Right atrium auricular region (tissue), 2 donors: Measurements from ENCODE around the gene RNF38. TPM values are rescaled to one million over a fixed set of nuclear protein-coding genes. Genes with fewer than 3 reads are reported as not detected.

Experiments
- DNase-seq: peaks from one replicate; pipeline ENCODE4 v3.0.0-alpha.2; 2019; ENCODE audit warnings: low spot score
- H3K27ac ChIP-seq, 2 donors: fragments of 200-600 bp; sonication (generic); 1 replicate in 1 of 2; 2 replicates in 1 of 2; pipeline ENCODE4 v1.5.1; 2016 to 2019
- H3K27me3 ChIP-seq, 2 donors: fragments of 200-600 bp; sonication (generic); one replicate each; pipeline versions ENCODE4 v1.5.1 to v1.6.0; 2017 to 2019
- H3K36me3 ChIP-seq: fragments of 200-600 bp; sonication (generic); one replicate; pipeline ENCODE4 v1.5.1; 2016
- H3K4me1 ChIP-seq, 2 donors: fragments of 200-600 bp; sonication (generic); one replicate each; pipeline versions ENCODE4 v1.5.1 to v1.6.0; 2017 to 2019
- H3K4me3 ChIP-seq, 2 donors: fragments of 200-600 bp; sonication (generic); 1 replicate in 1 of 2; 2 replicates in 1 of 2; pipeline ENCODE4 v1.5.1; 2017 to 2019; ENCODE audit warnings: mild to moderate bottlenecking in 1 of 2, moderate library complexity in 1 of 2
- H3K9me3 ChIP-seq, 2 donors: fragments of 200-600 bp; sonication (generic); one replicate each; pipeline ENCODE4 v1.5.1; 2019
- total RNA-seq, 2 donors: library from RNA; depleted of rRNA; stranded (reverse); fragments of >200 nt; gene quantifications; one replicate each; pipeline ENCODE4 v1.1.0, GENCODE V29; 2016
- TF ChIP-seq, protein P1 (sequence below), 2 donors: fragments of 200-600 bp; sonication (generic); IDR thresholded peaks; one replicate each; pipeline ENCODE4 v1.5.1; 2019; ENCODE audit warnings: antibody characterized with exemption in 2 of 2

The RNF38 gene
- total RNA-seq, 2 donors from 2014 or later = 21.4 to 38.6 TPM

DNA sequence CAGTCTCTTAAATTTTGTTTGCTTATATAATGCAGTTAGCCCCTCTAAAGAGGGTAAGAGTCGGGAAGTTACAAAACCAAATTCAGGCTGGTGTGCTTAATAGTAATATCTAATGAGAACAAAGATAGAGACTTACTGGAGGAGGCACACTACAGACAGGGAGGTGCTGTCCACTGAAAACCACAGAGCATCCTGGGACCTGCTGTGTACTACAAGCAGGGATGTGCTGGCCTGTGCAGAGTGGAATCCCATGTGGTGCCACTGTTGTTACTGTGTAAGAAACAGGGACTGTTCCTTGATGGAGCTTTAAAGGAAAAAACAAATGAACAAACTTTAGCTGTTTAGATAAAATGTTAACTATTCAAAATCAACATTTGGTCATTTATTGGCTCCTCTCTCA is 42.4 kb downstream of the RNF38 start:
- DNase-seq = no peak
- TF ChIP-seq, protein P1, sequence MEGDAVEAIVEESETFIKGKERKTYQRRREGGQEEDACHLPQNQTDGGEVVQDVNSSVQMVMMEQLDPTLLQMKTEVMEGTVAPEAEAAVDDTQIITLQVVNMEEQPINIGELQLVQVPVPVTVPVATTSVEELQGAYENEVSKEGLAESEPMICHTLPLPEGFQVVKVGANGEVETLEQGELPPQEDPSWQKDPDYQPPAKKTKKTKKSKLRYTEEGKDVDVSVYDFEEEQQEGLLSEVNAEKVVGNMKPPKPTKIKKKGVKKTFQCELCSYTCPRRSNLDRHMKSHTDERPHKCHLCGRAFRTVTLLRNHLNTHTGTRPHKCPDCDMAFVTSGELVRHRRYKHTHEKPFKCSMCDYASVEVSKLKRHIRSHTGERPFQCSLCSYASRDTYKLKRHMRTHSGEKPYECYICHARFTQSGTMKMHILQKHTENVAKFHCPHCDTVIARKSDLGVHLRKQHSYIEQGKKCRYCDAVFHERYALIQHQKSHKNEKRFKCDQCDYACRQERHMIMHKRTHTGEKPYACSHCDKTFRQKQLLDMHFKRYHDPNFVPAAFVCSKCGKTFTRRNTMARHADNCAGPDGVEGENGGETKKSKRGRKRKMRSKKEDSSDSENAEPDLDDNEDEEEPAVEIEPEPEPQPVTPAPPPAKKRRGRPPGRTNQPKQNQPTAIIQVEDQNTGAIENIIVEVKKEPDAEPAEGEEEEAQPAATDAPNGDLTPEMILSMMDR (IDR thresholded peaks at IDR 0.05) = no peak
- Histone ChIP-seq H3K4me1 (no peaks in the 10 kb centered on the region), H3K9me3 (no peaks in the 10 kb centered on the region), H3K27me3 (no peaks in the 10 kb centered on the region), H3K4me3 (no peak overlapping the region), H3K27ac (no peak overlapping the region), H3K36me3 (peaks cover 27% of the 10 kb centered on the region)

DNA sequence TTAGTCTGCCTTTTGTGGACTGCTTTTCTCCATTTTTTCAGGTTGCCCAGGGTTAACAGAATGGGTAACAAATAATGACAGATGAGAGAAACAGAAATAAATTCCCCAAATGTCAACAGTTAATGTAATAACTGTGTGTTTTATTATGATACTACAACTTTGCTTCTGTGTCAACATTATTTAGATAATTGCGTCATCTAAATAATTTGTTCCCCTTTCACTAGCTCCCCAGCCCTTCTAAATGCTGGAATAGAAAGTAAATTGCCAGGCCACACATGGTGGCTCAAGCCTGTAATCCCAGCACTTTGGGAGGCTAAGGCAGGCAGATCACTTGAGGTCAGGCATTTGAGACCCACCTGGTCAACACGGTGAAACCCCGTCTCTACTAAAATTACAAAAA is 53.5 kb downstream of the RNF38 start:
- no peak overlapping the region for H3K4me3 ChIP-seq
- no peaks in the 10 kb centered on the region for H3K9me3 ChIP-seq
- no peak overlapping the region for H3K27ac ChIP-seq
- TF ChIP-seq, protein P1 (IDR thresholded peaks at IDR 0.05) = no peak
- no peak for DNase-seq
- H3K36me3 ChIP-seq = peaks cover 77% of the 10 kb centered on the region
- no peaks in the 10 kb centered on the region for H3K4me1 ChIP-seq
- no peaks in the 10 kb centered on the region for H3K27me3 ChIP-seq

DNA sequence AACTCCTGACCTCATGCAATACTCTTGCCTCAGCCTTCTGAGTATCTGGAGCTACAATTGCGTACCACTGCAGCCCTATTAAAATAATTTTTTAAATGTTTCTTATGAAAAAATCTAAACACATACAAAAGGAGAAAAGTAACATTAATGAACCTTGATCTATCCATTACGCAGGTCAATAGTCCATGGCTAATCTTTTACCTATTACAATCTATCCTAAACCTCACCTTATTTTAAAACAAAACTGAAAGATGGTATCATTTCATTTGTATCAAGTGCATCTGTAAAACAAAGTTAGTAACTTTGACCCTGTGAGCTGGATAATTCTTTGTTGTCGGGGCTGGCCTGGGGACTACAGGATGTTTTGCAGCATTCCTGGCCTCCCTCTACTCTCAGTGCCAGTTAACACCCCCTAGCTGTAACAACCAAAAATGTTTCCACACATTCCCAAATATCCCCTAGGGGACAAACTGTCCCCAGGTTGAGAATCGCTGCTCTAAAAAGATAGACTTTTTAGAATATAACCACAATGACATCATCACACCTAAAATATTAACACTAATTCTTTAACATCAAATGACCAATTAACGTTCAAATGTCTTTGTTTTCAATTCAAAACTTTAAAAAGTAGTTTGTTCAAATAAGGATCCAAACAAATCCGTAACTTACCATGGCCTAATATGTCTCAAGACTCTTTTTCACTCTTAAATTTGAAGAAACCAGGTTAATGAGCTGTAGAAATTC is 54.8 kb downstream of the RNF38 start:
- H3K27me3 ChIP-seq = no peaks in the 10 kb centered on the region

DNA sequence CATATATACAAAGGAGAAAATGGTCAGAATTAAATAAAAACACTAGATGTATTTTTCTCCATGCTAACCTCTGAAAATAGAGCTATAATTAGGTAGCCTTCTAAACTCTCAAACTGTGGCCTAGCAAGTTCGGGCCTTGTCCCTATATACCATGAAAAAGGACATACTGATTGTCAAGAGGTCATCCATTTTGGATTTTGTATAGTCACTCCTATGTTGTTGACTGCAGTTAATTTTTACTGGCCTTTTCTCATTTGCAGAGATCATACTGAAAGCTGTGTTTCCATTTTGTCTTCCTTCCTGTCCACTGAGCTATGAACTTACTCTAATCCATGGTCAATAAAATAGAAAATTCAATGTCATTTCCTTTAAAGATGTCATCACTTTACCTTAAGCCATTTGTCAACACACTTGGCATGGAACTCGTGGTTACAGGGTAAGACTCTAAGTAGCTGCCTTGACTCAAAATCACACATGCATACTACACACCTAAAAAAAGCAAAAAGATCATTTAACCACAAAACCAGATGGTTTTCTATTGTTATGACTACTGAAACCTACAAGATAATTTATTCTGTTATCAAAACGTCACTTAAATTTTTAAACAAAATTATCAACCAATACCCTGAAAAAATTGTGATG is 58.0 kb downstream of the RNF38 start:
- peaks cover 60% of the 10 kb centered on the region for H3K36me3 ChIP-seq
- no peak overlapping the region for H3K27ac ChIP-seq
- H3K9me3 ChIP-seq = no peaks in the 10 kb centered on the region
- no peak overlapping the region for H3K4me3 ChIP-seq
- TF ChIP-seq, protein P1 (IDR thresholded peaks at IDR 0.05) = no peak
- peaks cover 0 to 6% of the 10 kb centered on the region in 2 donors for H3K4me1 ChIP-seq
- H3K27me3 ChIP-seq = no peaks in the 10 kb centered on the region
- no peak for DNase-seq

More for the DNA sequence above, 54.8 kb downstream of the RNF38 start:
- H3K9me3 ChIP-seq = no peaks in the 10 kb centered on the region
- no peaks in the 10 kb centered on the region for H3K4me1 ChIP-seq
- H3K36me3 ChIP-seq = peaks cover 77% of the 10 kb centered on the region
- no peak for DNase-seq
- no peak overlapping the region for H3K4me3 ChIP-seq
- TF ChIP-seq, protein P1 (IDR thresholded peaks at IDR 0.05) = no peak
- H3K27ac ChIP-seq = no peak overlapping the region

DNA sequence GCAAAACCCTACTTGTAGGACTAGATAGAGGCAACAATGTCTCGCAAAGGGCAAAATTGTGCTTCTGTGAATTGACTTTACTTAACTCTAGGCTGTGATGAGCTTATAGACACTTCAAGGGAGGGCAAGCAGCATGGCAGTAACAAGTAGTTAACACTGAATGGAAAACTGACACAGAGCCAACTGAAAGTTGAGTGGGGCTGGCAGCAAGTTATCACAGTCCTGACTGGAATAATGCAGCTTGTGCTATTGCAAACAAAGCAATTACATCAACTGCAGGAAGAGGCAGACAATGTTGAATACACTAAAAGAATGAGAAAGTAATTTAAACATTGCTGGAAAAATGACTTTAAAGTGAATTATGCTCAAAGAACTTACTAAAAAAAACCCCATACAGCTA is 62.2 kb downstream of the RNF38 start:
- no peaks in the 10 kb centered on the region for H3K9me3 ChIP-seq
- no peak for DNase-seq
- H3K4me1 ChIP-seq = peaks cover 0 to 6% of the 10 kb centered on the region in 2 donors
- H3K27ac ChIP-seq = peak overlapping the region in 1 of 2 donors; percentile 9
- TF ChIP-seq, protein P1 (IDR thresholded peaks at IDR 0.05) = no peak
- no peaks in the 10 kb centered on the region for H3K27me3 ChIP-seq
- H3K36me3 ChIP-seq = peaks cover 46% of the 10 kb centered on the region
- H3K4me3 ChIP-seq = no peak overlapping the region
